Myocyte (in vitro differentiated cells): ENCODE results near the gene SHLD1. TPM values are rescaled to one million over a fixed set of nuclear protein-coding genes. Genes with fewer than 3 reads are reported as not detected.

Experiments used
- DNase-seq: peaks from one replicate; pipeline ENCODE4 v3.0.0-alpha.2; 2012; ENCODE audit warnings: low read depth
- total RNA-seq: library from RNA; depleted of rRNA; stranded (reverse); fragments of >200 nt; gene quantifications from 2 replicates; pipeline ENCODE4 v1.2.3, GENCODE V29; 2014

SHLD1 gene
- total RNA-seq, 1 donor from 2014 or later: 4.5 TPM

GRCh38 chr20:5845681-5846615 lies 95.7 kb downstream of the SHLD1 start:
- peak; percentile 34 for DNase-seq

- peak; percentile 94 for DNase-seq
Observed at GRCh38 chr20:5848711-5849505, 98.7 kb downstream of the SHLD1 start.

GRCh38 chr20:5855939-5856338 lies 105.7 kb downstream of the SHLD1 start:
- DNase-seq: no peak

GRCh38 chr20:5859608-5860007 lies 109.4 kb downstream of the SHLD1 start:
- DNase-seq: no peak

- no peak for DNase-seq
Observed at GRCh38 chr20:5862703-5863039, 112.5 kb downstream of the SHLD1 start.

- peak; percentile 51 for DNase-seq
Observed at GRCh38 chr20:5863040-5863833, 113.0 kb downstream of the SHLD1 start.

GRCh38 chr20:5864428-5864827 lies 114.2 kb downstream of the SHLD1 start:
- DNase-seq: peak; percentile 48

GRCh38 chr20:5864873-5865587 lies 114.8 kb downstream of the SHLD1 start:
- peak; percentile 39 for DNase-seq

GRCh38 chr20:5865604-5866003 lies 115.4 kb downstream of the SHLD1 start:
- no peak for DNase-seq

- DNase-seq: no peak
Observed at GRCh38 chr20:5870568-5870981, 120.4 kb downstream of the SHLD1 start.

- no peak for DNase-seq
Observed at GRCh38 chr20:5871459-5872410, 121.5 kb downstream of the SHLD1 start.

GRCh38 chr20:5877128-5877527 lies 126.9 kb downstream of the SHLD1 start:
- no peak for DNase-seq

- DNase-seq: no peak
Observed at GRCh38 chr20:5880326-5880725, 130.1 kb downstream of the SHLD1 start.

GRCh38 chr20:5881703-5882102 lies 131.5 kb downstream of the SHLD1 start:
- no peak for DNase-seq

GRCh38 chr20:5882166-5882565 lies 132.0 kb downstream of the SHLD1 start:
- no peak for DNase-seq

GRCh38 chr20:5884465-5885335 lies 134.5 kb downstream of the SHLD1 start:
- peak; percentile 52 for DNase-seq

- DNase-seq: peak; percentile 18
Observed at GRCh38 chr20:5885866-5886265, 135.7 kb downstream of the SHLD1 start.

- DNase-seq: peak; percentile 92
Observed at GRCh38 chr20:5886788-5887187, 136.6 kb downstream of the SHLD1 start.

- peak; percentile 76 for DNase-seq
Observed at GRCh38 chr20:5887386-5887785, 137.2 kb downstream of the SHLD1 start.
